ENCODE data around the gene DNAH10.
"Not testable (repeated sequence)": the region's sequence is repeated elsewhere in the genome, so short reads cannot be mapped to it uniquely, and the experiment has no call there.

Gene DNAH10

DNA sequence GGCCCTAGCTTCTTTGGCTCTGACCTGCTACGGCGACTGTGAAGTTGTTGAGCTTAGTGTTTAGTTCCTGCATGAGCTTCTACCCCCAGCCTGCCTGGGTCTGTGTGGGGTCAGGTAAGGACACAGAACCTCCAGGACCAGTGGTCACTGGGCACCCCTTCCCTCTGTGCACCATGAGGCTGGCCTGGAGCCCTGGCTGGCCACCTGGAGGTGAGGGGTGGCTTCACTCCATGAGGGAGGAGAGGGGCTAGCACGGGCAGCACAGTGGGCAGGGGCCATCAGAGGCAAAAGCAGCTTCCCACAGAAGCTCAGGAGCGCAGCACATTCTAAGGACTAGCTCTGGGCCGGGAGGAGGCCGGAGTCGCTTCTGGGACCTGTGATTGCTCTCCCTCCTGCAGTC, 173.9 kb downstream of the DNAH10 start:
- no peak for DNase-seq (ENCODE audit: low spot score)

DNA sequence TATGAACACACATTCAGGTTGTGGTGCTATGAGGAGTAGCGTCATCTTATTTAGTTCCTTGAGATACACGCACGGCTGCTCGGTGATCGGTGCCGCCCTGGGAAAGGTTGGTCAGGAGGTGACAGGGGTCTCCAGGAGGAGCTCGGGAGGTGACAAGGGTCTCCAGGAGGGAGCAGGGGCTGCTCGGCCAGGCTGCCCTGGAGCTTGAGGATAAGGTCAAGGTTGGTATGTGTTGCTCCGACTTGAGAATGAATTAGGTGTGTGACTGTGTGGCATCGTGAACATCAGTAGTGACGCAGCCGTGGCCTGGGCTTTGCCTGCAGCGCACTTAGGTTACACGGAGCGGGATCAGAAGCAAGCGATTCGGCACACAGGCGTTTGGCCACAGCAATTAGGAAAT, 174.4 kb downstream of the DNAH10 start:
- no peak for DNase-seq (ENCODE audit: low spot score)

DNA sequence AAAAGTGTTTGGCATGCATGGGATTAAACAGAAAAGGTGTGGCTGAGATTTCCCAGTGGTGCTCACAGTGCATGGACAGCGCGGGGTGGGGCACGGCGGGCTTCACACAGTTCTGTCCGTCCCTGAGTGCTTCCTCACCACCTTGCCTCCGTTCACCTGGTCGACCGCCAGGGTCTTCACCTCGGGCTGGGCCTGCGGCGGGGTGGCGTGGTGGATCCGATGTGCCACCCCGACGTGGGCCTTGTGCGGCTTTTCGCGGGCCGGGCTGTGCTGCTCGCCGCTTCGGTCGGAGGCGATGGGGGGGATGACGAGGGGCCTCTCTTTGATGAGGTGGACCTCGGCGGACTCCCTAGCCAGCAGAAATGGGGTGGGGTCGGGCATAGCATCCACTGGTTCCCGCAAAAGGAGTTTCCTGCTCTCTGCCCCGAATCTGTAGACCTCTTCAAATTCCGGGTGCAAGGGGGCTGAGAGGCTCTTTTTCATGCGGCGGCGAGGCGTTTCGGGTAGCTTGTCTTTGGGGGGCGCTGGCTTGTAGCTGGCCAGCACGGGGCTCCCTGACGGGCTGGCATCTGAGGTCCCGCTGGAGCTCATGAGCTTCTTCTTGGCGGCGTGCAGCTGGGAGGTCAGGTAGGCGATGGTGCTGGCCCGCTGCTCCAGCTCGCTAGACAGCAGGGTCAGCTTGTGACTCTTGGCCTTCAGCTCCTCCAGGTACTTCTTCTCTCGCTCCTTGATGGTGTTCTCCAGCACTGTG, 175.0 kb downstream of the DNAH10 start:
- DNase-seq (ENCODE audit: low spot score), result no peak

DNA sequence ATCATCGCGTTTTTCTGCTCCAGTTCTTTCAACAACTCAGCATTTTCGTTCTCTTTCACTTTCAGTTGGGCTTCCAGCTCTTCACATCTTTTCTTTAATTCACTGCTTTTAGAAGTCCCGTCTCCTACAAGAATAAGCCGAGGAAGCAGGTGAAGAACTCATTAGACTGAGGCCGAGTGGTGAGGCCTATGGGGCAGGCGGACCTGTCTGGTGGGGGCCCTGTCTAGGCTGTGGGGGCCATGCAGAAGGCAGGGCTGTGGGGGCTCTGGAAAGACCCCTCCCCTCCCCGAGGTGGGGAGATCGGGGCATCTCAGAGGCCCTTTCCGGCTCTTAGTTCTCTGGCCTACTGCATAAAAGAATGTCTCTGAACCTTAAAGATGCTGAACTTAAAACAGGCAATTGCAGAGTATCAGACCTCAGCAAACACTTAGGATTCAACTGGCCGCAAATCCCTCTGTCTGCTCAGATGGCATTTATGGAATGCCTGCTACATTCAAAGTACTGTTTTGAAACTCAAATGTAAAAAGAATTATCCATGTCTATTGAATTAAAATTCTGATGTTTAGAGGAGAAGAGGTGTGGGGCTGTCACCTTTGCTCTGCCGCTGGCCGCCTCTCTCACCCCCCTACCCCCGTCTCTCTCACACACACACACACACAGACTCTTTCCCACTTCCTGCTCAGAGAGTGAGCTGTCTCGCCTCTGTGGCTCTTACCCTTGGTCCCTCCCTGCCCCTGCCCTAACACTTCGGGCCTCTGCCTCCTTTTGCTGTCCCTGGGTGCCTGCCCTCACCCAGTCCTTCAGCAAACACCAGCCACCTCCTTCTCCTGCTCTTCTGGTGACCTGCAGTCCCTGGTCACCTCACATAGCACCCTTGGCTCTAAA, 175.8 kb downstream of the DNAH10 start:
- DNase-seq (ENCODE audit: low spot score), result no peak

DNA sequence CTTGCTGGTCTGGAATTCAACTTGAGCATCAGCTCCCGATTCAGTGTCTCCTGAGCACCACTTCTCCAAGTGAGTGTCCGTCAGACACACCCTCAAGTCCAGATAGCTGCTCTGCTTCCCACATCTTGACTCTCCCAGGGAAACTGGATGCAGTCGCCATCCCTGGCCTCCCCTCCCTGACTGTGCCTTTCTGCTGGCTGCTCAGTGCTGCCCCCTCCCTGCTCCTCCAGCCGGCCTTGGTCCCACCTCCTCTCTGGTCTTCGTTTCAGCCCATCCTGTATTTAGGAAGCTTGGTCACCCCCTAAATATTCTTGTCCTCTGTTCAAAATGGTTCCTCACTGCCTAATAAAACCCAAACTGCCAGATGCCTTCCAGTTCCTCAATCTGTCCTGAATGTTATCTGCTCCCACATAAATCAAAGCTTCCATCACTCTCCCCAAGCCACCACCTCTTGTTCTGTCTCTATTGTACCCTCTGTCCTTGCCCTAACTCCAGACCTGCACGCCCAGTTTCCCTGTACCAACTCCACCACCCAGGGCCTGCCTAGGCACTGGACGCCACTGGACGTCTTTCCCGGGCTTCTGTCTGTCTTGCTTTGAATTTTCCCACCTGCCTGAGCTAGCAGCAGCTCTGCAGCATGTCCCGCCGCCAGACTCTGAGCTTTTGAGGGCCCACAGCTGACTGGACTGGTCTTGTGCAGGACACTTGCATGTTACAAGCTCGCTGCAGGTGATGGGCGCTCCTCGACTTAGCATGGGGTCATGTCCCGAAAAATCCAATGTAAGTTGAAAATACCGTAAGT, 176.8 kb downstream of the DNAH10 start:
- no peak for DNase-seq (ENCODE audit: low spot score)

DNA sequence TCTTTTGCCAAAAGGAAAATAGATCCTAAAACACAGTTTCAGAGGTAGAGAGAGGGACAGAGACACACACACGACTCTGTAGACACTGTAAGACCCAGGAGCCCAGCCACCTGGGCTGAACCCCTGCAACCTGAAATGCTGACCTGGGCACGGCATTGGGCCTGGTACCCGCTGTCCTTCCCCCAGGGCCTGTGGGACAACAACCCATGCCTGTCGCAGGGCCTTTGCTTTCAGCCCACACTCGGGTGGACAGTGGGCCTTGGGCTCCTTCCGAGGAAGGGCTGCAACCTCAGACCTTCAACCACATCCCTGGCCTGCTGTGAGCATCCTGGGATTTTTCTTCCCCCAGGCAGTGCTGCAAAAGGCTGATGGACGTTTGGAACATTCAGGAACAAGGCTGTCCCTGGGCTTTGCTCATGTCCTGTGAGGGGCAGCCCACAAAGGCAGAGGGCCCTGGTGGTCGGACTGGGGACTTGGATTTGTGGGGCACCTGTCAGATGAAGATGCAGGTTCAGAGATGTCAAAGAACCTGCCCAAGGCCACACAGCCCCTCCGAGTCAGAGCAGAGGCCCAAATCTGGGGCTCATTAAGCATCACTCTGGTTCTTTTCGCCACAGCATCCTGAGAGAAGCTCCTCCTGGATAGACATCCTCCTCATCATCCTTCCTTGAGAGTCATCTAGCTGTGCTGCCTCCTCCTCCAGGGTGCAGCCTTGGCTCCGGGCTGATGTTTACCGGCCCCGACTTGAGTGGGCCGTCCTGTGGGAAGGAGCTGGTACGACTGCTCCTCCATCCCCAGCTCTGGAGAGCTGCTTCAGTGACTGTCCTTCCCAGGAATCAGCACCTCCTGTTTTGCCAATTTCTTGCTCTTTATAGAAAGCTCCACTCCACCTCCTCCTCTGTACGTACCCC, 177.9 kb downstream of the DNAH10 start:
- DNase-seq (ENCODE audit: low spot score), result no peak

DNA sequence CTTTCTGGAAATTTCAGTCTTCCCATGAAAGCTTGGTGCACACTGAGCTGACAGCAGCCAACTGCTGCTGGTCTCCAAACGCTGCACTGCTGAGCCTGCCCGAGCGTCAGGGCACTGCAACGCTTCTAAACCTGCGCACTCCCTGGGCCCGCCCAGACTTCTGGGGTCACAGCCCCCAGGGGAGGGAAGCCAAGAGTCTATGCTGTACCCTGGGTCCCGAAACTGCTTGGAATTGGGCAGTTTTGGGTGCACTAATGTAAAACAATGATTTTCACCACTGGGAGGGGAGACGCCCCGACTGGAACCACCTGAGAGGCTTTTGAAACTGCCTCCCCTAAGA, 178.5 kb downstream of the DNAH10 start:
- no peak for DNase-seq (ENCODE audit: low spot score)

DNA sequence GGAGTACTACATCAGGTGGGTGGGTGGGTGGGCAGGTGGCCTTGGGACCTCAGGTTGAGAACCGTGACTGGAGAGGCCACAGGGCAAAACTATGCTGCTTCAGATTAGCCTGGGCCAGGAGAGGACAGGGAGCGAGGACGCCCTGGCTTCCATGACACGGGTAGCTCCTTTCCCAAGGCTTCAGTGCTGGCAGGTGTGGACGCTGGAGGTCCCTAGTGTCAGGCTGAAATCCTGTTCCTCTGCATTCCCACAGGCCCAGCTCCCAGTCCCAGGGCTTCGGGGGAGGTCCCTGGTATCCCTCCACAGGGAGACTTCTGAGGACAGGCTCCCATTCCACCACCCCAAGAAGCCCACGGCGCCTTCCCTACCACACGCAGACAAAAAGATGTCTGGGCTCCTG, 178.9 kb downstream of the DNAH10 start:
- no peak for DNase-seq (ENCODE audit: low spot score)

DNA sequence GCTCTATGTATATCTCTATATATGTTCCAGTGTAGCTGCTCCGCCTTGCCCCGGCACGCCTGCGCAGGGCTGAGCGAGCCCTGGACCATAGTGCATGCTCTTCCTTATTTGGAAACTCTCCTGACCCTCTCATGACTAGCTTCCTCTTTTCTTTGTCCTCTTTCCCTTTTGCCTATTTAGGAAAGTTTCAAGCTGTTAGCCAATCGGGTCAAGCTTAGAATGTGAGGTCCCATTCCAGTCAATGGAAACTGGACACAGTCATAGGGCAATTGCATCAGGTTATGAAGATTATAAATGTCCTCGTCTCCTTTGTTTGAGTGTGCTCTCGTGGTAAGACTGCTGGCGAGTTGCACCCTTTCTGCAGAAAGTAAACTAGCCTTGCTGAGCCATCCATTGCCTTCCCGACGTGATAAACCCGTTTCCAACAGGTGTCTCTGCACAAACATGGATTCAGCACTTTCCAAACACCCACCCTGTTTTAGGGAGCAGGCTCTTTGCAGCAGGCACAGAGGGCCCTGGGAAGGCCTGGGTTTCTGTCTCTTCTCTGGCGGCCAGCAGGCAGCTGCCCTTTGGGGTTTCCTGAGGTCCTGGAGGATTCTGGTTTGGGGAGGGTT, 179.6 kb downstream of the DNAH10 start:
- no peak for DNase-seq (ENCODE audit: low spot score)

DNA sequence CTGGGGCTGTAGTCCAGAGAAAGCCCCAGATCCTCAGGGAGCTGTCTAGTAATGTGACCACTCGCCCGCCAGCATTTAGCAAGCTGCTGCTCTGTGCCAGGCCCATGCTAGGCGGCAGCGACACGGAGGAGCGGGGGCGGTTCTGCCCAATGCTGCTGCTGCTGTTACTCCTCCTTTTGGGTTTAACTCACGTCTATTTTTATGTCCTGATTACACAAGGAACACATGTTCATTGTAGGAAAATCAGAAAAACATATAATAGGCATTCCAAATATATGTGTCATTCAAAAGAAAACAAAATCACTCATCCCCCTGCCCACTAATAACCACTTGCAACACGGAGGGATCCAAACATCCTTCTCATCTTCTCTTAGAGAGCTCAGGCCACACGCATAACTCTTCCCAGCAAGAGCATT, 180.1 kb downstream of the DNAH10 start:
- DNase-seq (ENCODE audit: low spot score), result peak; percentile 76

DNA sequence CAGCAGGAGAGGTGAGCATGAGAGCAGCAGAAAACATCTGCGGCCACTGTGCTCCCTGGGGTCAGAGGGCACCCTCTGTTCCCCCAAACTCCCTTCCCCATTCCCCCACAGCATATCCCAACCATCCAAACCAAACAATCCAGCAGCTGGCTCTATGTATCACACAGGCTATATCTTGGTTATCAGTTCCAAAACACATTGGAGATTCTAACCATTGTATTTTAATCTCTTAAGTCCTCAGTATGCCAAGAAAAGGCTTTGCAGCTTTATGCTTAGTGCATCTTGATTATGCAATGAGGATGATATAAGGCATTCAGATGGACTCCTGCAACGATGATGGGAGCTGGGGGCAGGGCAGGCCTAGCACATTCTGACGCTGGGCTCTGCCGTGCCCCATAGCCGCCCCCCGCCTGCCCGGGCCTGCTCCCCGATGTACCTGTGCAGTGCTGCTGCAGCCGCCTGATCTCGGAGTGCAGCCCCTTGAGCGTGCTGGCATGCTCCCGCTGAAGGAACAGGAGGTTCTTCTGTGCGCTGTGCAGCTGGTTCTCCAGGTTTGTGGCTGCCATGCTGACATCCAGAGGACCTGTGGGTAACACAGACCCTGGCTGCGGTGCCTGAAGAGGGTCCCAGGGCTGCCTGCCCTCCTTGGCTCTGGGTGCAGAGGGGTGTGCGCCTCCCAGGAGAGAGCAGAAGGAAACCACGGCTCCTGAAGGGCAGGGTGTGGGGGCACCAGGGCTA, 181.0 kb downstream of the DNAH10 start:
- DNase-seq (ENCODE audit: low spot score), result no peak

DNA sequence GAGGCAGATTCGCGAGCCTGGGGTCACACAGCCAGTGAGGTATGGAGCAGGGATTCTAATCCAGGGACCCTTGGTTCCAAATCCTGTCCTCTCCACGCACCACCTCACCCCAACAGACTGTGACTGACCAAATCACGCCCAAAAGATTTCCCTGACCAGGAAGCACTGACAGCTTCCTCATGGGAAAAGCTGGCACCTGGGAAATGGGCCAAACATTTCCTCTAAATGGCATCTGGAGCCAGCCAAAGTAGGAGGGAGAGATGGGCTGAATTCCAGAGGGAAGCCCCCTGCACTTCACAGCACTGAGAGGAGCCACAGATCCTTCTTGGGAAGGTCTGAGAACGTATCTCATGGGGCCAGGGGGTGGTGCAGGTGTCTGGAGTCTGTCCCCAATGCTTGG, 181.7 kb downstream of the DNAH10 start:
- DNase-seq (ENCODE audit: low spot score), result no peak

DNA sequence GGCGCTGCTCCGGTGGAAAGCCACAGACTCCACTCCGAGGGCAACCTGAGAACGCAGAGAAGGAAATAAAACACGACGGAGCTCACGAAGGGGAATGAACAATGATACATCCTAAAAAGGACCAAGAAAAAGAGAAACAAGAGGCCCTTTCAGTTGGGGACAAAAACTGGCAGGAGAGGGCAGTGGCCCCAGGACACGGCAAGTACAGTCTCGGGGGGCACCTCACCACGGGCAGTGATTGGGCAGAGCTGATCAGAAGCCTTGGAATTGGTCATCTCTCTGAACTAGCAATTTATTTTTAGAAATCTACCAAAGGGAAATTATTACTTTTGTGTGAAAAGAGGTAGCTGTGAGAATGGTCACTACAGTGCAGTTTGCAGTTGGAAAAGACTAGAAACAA, 182.6 kb downstream of the DNAH10 start:
- DNase-seq (ENCODE audit: low spot score), result no peak

DNA sequence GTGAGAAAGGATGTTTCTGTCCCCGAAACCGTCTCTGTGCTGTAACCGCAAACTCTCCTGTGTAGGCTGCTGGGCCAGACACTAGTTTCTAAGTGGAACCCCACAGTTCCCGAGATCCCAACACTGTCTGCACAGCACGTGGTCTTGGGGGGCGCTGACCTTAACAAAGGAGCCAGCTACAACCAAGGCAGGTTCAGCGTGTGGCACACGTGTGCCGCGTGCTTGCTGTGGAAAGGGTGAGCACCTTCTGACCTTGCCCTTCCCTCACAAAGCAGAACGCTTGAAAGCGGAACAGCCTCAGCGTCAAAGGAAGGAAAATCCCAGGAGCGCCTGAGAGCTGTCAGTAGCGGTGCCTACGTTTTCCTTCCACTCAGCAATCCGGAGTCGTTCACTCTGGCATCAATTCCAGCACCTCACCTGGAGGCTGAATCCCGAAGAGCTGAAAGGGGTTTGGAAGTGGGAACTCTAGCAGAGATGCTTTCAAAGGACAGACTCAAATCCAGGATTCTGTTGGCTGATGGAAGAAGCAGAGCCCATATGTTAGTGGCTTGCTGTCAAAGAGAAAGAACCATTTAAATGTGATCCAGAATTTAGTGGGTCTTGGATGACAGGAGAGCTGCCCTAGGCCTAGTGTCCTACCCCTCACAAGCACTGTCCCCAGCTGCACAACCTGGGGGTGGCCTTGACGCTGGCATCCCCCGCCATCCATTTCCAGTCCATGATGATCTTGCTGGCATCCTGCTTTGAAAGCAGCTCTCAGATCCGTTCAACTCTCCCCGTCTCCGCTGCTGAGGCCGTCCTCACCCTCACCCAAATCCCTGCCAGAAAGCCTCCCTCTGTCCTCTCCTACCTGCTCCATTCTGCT, 183.4 kb downstream of the DNAH10 start:
- DNase-seq (ENCODE audit: low spot score), result no peak

DNA sequence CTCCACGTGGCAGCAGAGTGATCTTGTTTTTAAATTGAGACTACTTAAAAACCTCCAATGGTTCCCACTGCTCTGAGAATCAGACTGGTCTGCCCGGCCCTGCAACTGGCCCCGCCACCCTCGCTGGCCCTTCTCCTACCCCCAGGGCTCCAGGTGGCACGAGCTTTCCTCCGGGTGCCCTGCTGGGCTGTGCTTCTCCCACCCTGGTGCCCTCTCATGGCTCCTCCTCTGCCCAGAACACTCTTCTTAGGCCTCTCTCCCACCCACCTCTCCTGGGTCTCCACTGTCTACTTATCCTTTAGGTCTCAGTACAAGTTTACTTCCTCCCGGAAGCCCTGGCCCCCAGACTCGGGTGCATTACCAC, 184.0 kb downstream of the DNAH10 start:
- DNase-seq (ENCODE audit: low spot score), result no peak

DNA sequence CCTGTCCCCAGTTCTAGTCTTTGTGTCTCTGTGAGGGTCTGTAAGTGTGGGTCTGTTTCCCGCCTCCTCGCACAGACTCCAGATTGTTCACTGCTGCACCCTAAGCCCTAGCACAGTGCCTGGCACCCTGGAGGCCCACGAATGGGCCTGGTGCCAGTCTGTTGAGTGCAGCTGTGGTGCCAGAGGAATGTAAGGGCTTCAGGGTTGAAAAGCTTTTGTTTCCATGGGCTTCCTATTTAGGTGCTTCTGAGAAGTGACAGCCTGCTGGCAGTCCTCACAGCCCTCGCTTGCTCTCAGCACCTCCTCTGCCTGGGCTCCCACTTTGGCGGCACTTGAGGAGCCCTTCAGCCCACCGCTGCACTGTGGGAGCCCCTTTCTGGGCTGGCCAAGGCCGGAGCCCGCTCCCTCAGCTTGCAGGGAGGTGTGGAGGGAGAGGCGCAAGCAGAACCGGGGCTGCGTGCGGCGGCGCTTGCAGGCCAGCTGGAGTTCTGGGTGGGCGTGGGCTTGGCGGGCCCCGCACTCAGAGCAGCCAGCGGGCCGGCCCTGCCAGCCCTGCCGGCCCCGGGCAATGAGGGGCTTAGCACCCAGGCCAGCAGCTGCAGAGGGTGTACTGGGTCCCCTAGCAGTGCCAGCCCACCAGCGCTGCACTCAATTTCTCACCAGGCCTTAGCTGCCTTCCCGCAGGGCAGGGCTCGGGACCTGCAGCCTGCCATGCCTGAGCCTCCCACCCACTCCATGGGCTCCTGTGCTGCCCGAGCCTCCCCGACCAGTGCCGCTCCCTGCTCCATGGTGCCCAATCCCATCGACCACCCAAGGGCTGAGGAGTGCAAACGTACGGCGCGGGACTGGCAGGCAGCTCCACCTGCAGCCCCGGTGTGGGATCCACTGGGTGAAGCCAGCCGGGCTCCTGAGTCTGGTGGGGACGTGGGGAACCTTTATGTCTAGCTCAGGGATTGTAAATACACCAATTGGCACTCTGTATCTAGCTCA, 184.7 kb downstream of the DNAH10 start:
- DNase-seq (ENCODE audit: low spot score), result not testable (repeated sequence)

DNA sequence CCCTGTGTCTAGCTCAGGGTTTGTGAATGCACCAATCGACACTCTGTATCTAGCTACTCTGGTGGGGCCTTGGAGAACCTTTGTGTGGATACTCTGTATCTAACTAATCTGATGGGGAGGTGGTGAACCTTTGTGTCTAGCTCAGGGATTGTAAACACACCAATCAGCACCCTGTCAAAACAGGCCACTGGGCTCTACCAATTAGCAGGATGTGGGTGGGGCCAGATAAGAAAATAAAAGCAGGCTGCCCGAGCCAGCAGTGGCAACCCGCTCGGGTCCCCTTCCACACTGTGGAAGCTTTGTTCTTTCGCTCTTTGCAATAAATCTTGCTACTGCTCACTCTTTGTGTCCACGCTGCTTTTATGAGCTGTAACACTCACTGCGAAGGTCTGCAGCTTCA, 185.4 kb downstream of the DNAH10 start:
- not testable (repeated sequence) for DNase-seq (ENCODE audit: low spot score)

DNA sequence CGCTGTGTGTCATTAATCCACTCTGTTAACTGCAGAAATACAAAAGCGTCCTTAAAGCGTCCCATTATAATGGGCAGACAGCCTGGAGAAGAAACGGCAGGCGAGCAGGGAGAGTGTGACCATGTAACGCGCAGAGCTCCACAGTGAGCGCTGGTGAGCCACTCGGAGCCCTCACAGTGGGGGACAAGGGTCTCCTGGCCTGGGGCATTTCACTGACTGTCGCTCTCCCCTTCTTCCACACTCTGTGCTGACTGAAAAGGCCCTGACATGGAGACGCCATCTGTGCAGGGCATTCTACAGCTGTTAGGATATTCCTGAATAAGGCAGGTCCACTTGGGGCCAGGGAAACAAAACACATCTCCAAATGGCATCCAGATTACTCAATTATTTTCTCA, 186.3 kb downstream of the DNAH10 start:
- DNase-seq (ENCODE audit: low spot score), result peak; percentile 52
